GM23338 (cell line): ENCODE data around the gene TMEM132D. TPM values are rescaled to one million over a fixed set of nuclear protein-coding genes. Genes with fewer than 3 reads are reported as not detected.

Experiments used
- ATAC-seq: fragments of 200-7000 bp; cut with Tn5 transposase; 3 replicates; pipeline ENCODE4 v1.9.1; 2020
- DNase-seq: peaks from one replicate; pipeline ENCODE4 v3.0.0-alpha.2; 2015; ENCODE audit warnings: low spot score
- H2AFZ ChIP-seq: fragments of 200-600 bp; sonication (generic); 2 replicates; pipeline ENCODE4 v1.8.0; 2016; ENCODE audit warnings: antibody characterized with exemption, mild to moderate bottlenecking, moderate library complexity
- H3F3A ChIP-seq: fragments of 200-600 bp; sonication (generic); replicated peaks from 2 replicates; pipeline ENCODE4 v1.8.0; 2017; ENCODE audit warnings: antibody characterized with exemption, mixed run types, low read depth
- H3K27ac ChIP-seq: fragments of 200-600 bp; sonication (generic); 2 replicates; pipeline ENCODE4 v1.6.1; 2016; ENCODE audit warnings: low read depth
- H3K27me3 ChIP-seq: fragments of 200-600 bp; sonication (generic); 2 replicates; pipeline ENCODE4 v1.8.0; 2016; ENCODE audit warnings: mild to moderate bottlenecking, mixed run types, moderate library complexity; ENCODE audit not compliant: insufficient read depth
- H3K36me3 ChIP-seq: fragments of 200-600 bp; sonication (generic); 2 replicates; pipeline ENCODE4 v1.8.0; 2016; ENCODE audit warnings: mild to moderate bottlenecking; ENCODE audit not compliant: insufficient read depth
- H3K4me1 ChIP-seq: fragments of 200-600 bp; sonication (generic); 2 replicates; pipeline ENCODE4 v1.8.0; 2016; ENCODE audit warnings: mild to moderate bottlenecking, moderate library complexity; ENCODE audit not compliant: insufficient read depth
- H3K4me2 ChIP-seq: fragments of 200-600 bp; sonication (generic); 2 replicates; pipeline ENCODE4 v1.7.1; 2017; ENCODE audit warnings: mixed run types
- H3K4me3 ChIP-seq: fragments of 200-600 bp; sonication (generic); 2 replicates; pipeline ENCODE4 v1.6.1; 2016; ENCODE audit warnings: mixed run types
- H3K79me2 ChIP-seq: fragments of 200-600 bp; sonication (generic); replicated peaks from 2 replicates; pipeline ENCODE4 v1.8.0; 2017; ENCODE audit warnings: mild to moderate bottlenecking; ENCODE audit not compliant: insufficient read depth
- H3K9me2 ChIP-seq: fragments of 200-600 bp; sonication (generic); 2 replicates; pipeline ENCODE4 v1.8.0; 2017; ENCODE audit not compliant: insufficient read depth
- H4K20me1 ChIP-seq: fragments of 200-600 bp; sonication (generic); replicated peaks from 2 replicates; pipeline ENCODE4 v1.8.0; 2017; ENCODE audit warnings: mild to moderate bottlenecking; ENCODE audit not compliant: insufficient read depth
- H3K27ac Mint-ChIP-seq: 2 replicates; pipeline ENCODE4 v1.8.0; 2020; ENCODE audit warnings: inconsistent platforms, mild to moderate bottlenecking, moderate library complexity, mixed read lengths
- H3K27me3 Mint-ChIP-seq: 3 replicates; pipeline ENCODE4 v1.8.0; 2022; ENCODE audit warnings: low read depth, mild to moderate bottlenecking, moderate library complexity, mixed read lengths, inconsistent platforms; ENCODE audit not compliant: insufficient read depth, poor library complexity
- H3K36me3 Mint-ChIP-seq: 3 replicates; pipeline ENCODE4 v1.8.0; 2021; ENCODE audit warnings: low read depth, mild to moderate bottlenecking, inconsistent platforms, moderate library complexity, mixed read lengths
- H3K4me1 Mint-ChIP-seq: 3 replicates; pipeline ENCODE4 v1.8.0; 2020; ENCODE audit warnings: mild to moderate bottlenecking, inconsistent platforms, mixed read lengths
- H3K4me3 Mint-ChIP-seq: 3 replicates; pipeline ENCODE4 v1.8.0; 2021; ENCODE audit warnings: moderate library complexity, mild to moderate bottlenecking, inconsistent platforms, mixed read lengths
- H3K9me3 Mint-ChIP-seq: 3 replicates; pipeline ENCODE4 v1.8.0; 2020; ENCODE audit warnings: moderate library complexity, mild to moderate bottlenecking, inconsistent platforms, mixed read lengths
- CREB1 ChIP-seq: fragments of 250-450 bp; sonication (Bioruptor Pico); IDR thresholded peaks from 2 replicates; pipeline ENCODE4 v1.5.0; 2020; ENCODE audit warnings: low read depth, mild to moderate bottlenecking, moderate library complexity
- CTCF ChIP-seq, 2 experiments: fragments of 200-600 bp in 1 of 2; sonication (generic) in 1 of 2; conservative IDR thresholded peaks; 2 replicates each; pipeline versions ENCODE4 v1.5.1 to v1.6.1; 2016 to 2017; ENCODE audit warnings: antibody characterized with exemption in 2 of 2, low read depth in 2 of 2, mild to moderate bottlenecking in 2 of 2, moderate library complexity in 1 of 2
- ETS1 ChIP-seq: IDR thresholded peaks from 2 replicates; pipeline ENCODE4 v1.6.1; 2016; ENCODE audit warnings: antibody characterized with exemption
- EZH2 ChIP-seq: fragments of 200-600 bp; sonication (generic); IDR thresholded peaks from one replicate; pipeline ENCODE4 v1.8.0; 2017; ENCODE audit warnings: antibody characterized with exemption, mild to moderate bottlenecking, low read depth; ENCODE audit not compliant: unreplicated experiment
- EZH2phosphoT487 ChIP-seq: fragments of 200-600 bp; sonication (generic); IDR thresholded peaks from one replicate; pipeline ENCODE4 v1.8.1; 2018; ENCODE audit warnings: antibody characterized with exemption; ENCODE audit not compliant: unreplicated experiment
- JUNB ChIP-seq: IDR thresholded peaks from one replicate; pipeline ENCODE4 v1.6.1; 2016; ENCODE audit warnings: antibody characterized with exemption; ENCODE audit not compliant: unreplicated experiment
- NANOG ChIP-seq: IDR thresholded peaks from 2 replicates; pipeline ENCODE4 v1.6.1; 2016; ENCODE audit warnings: antibody characterized with exemption, borderline replicate concordance
- POLR2AphosphoS5 ChIP-seq: IDR thresholded peaks from 2 replicates; pipeline ENCODE4 v1.6.1; 2016; ENCODE audit warnings: antibody characterized with exemption, low read depth
- REST ChIP-seq: IDR thresholded peaks from one replicate; pipeline ENCODE4 v1.6.1; 2018; ENCODE audit warnings: antibody characterized with exemption; ENCODE audit not compliant: unreplicated experiment
- STAT1 ChIP-seq: IDR thresholded peaks from one replicate; pipeline ENCODE4 v1.6.1; 2016; ENCODE audit warnings: antibody characterized with exemption; ENCODE audit not compliant: unreplicated experiment
- ZNF114 ChIP-seq: fragments of 250-450 bp; sonication (Bioruptor Pico); IDR thresholded peaks from 2 replicates; pipeline ENCODE4 v1.5.0; 2020; ENCODE audit warnings: mild to moderate bottlenecking, moderate library complexity
- ZNF331 ChIP-seq: fragments of 250-450 bp; sonication (Bioruptor Pico); IDR thresholded peaks from 2 replicates; pipeline ENCODE4 v1.5.0; 2020; ENCODE audit warnings: low read depth, mild to moderate bottlenecking, moderate library complexity
- polyA plus RNA-seq: library from polyadenylated mRNA; unstranded; fragments of >200 nt; fragmentation: Nextera tagmentation; extraction: Ambion mirVana; gene quantifications from 2 replicates; pipeline ENCODE4 v1.2.1, GENCODE V29; 2016
- total RNA-seq: library from RNA; depleted of rRNA; stranded (reverse); fragments of >200 nt; shearing (Covaris generic); gene quantifications from 2 replicates; pipeline ENCODE4 v1.2.3, GENCODE V29; 2014
- TF ChIP-seq, protein P1 (sequence below): fragments of 250-450 bp; sonication (Bioruptor Pico); IDR thresholded peaks from 2 replicates; pipeline ENCODE4 v1.5.0; 2020; ENCODE audit warnings: mild to moderate bottlenecking, moderate library complexity

TMEM132D gene
- total and polyA plus RNA-seq, 2 experiments from 2014 or later: 0.44 to 5.3 TPM

- DNase-seq (no peak), ATAC-seq (no peak)
- H3K27me3 ChIP-seq: no peaks in the 10 kb centered on the region
- Mint-ChIP-seq H3K36me3 (peaks cover 43% of the 10 kb centered on the region), H3K9me3 (peaks cover 98% of the 10 kb centered on the region), H3K4me3 (no peak overlapping the region), H3K4me1 (no peaks in the 10 kb centered on the region), H3K27me3 (peaks cover 2% of the 10 kb centered on the region), H3K27ac (no peak overlapping the region)
- H3K4me1 ChIP-seq: no peaks in the 10 kb centered on the region
- no peaks in the 10 kb centered on the region for H3F3A ChIP-seq
- no peak overlapping the region for H3K4me3 ChIP-seq
- H2AFZ ChIP-seq: no peak overlapping the region
- no peaks in the 10 kb centered on the region for H4K20me1 ChIP-seq
- H3K36me3 ChIP-seq: no peaks in the 10 kb centered on the region
- H3K79me2 ChIP-seq: no peaks in the 10 kb centered on the region
- TF ChIP-seq EZH2phosphoT487: no peak
- TF ChIP-seq STAT1: no peak
- TF ChIP-seq ZNF114: no peak
- TF ChIP-seq REST: no peak
- TF ChIP-seq EZH2: no peak
- TF ChIP-seq, protein P1, sequence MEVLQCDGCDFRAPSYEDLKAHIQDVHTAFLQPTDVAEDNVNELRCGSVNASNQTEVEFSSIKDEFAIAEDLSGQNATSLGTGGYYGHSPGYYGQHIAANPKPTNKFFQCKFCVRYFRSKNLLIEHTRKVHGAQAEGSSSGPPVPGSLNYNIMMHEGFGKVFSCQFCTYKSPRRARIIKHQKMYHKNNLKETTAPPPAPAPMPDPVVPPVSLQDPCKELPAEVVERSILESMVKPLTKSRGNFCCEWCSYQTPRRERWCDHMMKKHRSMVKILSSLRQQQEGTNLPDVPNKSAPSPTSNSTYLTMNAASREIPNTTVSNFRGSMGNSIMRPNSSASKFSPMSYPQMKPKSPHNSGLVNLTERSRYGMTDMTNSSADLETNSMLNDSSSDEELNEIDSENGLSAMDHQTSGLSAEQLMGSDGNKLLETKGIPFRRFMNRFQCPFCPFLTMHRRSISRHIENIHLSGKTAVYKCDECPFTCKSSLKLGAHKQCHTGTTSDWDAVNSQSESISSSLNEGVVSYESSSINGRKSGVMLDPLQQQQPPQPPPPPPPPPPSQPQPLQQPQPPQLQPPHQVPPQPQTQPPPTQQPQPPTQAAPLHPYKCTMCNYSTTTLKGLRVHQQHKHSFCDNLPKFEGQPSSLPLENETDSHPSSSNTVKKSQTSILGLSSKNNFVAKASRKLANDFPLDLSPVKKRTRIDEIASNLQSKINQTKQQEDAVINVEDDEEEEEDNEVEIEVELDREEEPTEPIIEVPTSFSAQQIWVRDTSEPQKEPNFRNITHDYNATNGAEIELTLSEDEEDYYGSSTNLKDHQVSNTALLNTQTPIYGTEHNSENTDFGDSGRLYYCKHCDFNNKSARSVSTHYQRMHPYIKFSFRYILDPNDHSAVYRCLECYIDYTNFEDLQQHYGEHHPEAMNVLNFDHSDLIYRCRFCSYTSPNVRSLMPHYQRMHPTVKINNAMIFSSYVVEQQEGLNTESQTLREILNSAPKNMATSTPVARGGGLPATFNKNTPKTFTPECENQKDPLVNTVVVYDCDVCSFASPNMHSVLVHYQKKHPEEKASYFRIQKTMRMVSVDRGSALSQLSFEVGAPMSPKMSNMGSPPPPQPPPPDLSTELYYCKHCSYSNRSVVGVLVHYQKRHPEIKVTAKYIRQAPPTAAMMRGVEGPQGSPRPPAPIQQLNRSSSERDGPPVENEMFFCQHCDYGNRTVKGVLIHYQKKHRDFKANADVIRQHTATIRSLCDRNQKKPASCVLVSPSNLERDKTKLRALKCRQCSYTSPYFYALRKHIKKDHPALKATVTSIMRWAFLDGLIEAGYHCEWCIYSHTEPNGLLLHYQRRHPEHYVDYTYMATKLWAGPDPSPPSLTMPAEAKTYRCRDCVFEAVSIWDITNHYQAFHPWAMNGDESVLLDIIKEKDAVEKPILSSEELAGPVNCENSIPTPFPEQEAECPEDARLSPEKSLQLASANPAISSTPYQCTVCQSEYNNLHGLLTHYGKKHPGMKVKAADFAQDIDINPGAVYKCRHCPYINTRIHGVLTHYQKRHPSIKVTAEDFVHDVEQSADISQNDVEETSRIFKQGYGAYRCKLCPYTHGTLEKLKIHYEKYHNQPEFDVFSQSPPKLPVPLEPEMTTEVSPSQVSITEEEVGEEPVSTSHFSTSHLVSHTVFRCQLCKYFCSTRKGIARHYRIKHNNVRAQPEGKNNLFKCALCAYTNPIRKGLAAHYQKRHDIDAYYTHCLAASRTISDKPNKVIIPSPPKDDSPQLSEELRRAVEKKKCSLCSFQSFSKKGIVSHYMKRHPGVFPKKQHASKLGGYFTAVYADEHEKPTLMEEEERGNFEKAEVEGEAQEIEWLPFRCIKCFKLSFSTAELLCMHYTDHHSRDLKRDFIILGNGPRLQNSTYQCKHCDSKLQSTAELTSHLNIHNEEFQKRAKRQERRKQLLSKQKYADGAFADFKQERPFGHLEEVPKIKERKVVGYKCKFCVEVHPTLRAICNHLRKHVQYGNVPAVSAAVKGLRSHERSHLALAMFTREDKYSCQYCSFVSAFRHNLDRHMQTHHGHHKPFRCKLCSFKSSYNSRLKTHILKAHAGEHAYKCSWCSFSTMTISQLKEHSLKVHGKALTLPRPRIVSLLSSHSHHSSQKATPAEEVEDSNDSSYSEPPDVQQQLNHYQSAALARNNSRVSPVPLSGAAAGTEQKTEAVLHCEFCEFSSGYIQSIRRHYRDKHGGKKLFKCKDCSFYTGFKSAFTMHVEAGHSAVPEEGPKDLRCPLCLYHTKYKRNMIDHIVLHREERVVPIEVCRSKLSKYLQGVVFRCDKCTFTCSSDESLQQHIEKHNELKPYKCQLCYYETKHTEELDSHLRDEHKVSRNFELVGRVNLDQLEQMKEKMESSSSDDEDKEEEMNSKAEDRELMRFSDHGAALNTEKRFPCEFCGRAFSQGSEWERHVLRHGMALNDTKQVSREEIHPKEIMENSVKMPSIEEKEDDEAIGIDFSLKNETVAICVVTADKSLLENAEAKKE (CRISPR knock-in tag): no peak
- TF ChIP-seq CTCF (conservative IDR thresholded peaks at IDR 0.05; ENCODE audit: low read depth in 2 of 2): no peak
- TF ChIP-seq ETS1: no peak
- TF ChIP-seq JUNB: no peak
- no peak for TF ChIP-seq NANOG
- no peak for TF ChIP-seq CREB1 (CRISPR knock-in tag)
- TF ChIP-seq ZNF331 (CRISPR knock-in tag): no peak
- no peak for TF ChIP-seq POLR2AphosphoS5
- no peaks in the 10 kb centered on the region for H3K9me2 ChIP-seq
- H3K4me2 ChIP-seq: no peak overlapping the region
- H3K27ac ChIP-seq: no peak overlapping the region
Measured at GRCh38 chr12:129551441-129551840, 352.4 kb downstream of the TMEM132D start.
